H7 (cell line): ENCODE measurements around the gene WFDC6. TPM values are rescaled to one million over a fixed set of nuclear protein-coding genes. Genes with fewer than 3 reads are reported as not detected.
"Not testable (repeated sequence)": the region's sequence is repeated elsewhere in the genome, so short reads cannot be mapped to it uniquely, and the experiment has no call there.

Experiments used
- DNase-seq: peaks from one replicate; pipeline ENCODE4 v3.0.0; 2012
- H3K27me3 ChIP-seq: 2 replicates; pipeline ENCODE4 v1.6.0; 2011; ENCODE audit warnings: mild to moderate bottlenecking, low read length; ENCODE audit not compliant: control insufficient read depth, insufficient read depth
- H3K36me3 ChIP-seq: replicated peaks from 2 replicates; pipeline ENCODE4 v1.5.1; 2011; ENCODE audit warnings: low read length; ENCODE audit not compliant: control insufficient read depth, insufficient read depth
- H3K4me3 ChIP-seq: 2 replicates; pipeline ENCODE4 v1.5.1; 2011; ENCODE audit warnings: low read depth, mild to moderate bottlenecking, control low read depth, low read length, moderate library complexity; ENCODE audit not compliant: insufficient read depth
- total RNA-seq: library from RNA; depleted of rRNA; stranded (reverse); fragments of >200 nt; shearing (Covaris generic); gene quantifications from 2 replicates; pipeline ENCODE4 v1.2.3, GENCODE V29; 2014; rRNA removed

WFDC6 gene
- not detected in 2 replicates for total RNA-seq

GRCh38 chr20:45539382-45539781 lies at the start of gene WFDC6:
WFDC6 (minus strand) TSS chr20:45539482; CDS start chr20:45539407, 75 bp downstream.
- Histone ChIP-seq H3K36me3 (no peaks in the 10 kb centered on the region), H3K4me3 (no peak within 1 kb of the TSS), H3K27me3 (peaks cover 1% of the 10 kb centered on the region; the same call in 1 of the 2 replicates)
- no peak for DNase-seq

GRCh38 chr20:45588800-45589199 lies 49.5 kb upstream of the WFDC6 start:
- Histone ChIP-seq H3K36me3 (no peaks in the 10 kb centered on the region), H3K27me3 (no peaks in the 10 kb centered on the region), H3K4me3 (no peak overlapping the region)
- DNase-seq, result no peak

GRCh38 chr20:45585986-45586385 lies 46.7 kb upstream of the WFDC6 start:
- H3K27me3 ChIP-seq, H3K36me3 ChIP-seq, DNase-seq, H3K4me3 ChIP-seq: not testable (repeated sequence)

- not testable (repeated sequence) for H3K36me3 ChIP-seq, H3K27me3 ChIP-seq, H3K4me3 ChIP-seq, DNase-seq
These were observed 45.0 kb upstream of the WFDC6 start for GRCh38 chr20:45584294-45584693.

GRCh38 chr20:45583502-45583901 lies 44.2 kb upstream of the WFDC6 start:
- no peaks in the 10 kb centered on the region for H3K27me3 ChIP-seq
- no peaks in the 10 kb centered on the region for H3K36me3 ChIP-seq
- no peak overlapping the region for H3K4me3 ChIP-seq
- DNase-seq, result peak; percentile 36

GRCh38 chr20:45581702-45582101 lies 42.4 kb upstream of the WFDC6 start:
- H3K27me3 ChIP-seq, result no peaks in the 10 kb centered on the region
- no peaks in the 10 kb centered on the region for H3K36me3 ChIP-seq
- DNase-seq, result no peak
- H3K4me3 ChIP-seq, result no peak overlapping the region

- no peak for DNase-seq
- no peaks in the 10 kb centered on the region for H3K27me3 ChIP-seq
- H3K4me3 ChIP-seq, result no peak within 1 kb of the TSS
- H3K36me3 ChIP-seq, result no peaks in the 10 kb centered on the region
These were observed 39.9 kb upstream of the WFDC6 start, which contains the start of gene WFDC8 for GRCh38 chr20:45579184-45579583. WFDC8 (minus strand) TSS chr20:45579284; CDS start chr20:45579247, 37 bp downstream.

GRCh38 chr20:45578231-45578630 lies 38.9 kb upstream of the WFDC6 start:
- no peaks in the 10 kb centered on the region for H3K27me3 ChIP-seq
- H3K4me3 ChIP-seq, result no peak overlapping the region
- DNase-seq, result peak; percentile 15
- no peaks in the 10 kb centered on the region for H3K36me3 ChIP-seq

- no peak for DNase-seq
- H3K4me3 ChIP-seq, result no peak overlapping the region
- no peaks in the 10 kb centered on the region for H3K27me3 ChIP-seq
- H3K36me3 ChIP-seq, result no peaks in the 10 kb centered on the region
These were observed 37.7 kb upstream of the WFDC6 start for GRCh38 chr20:45576995-45577394.

GRCh38 chr20:45575931-45576330 lies 36.6 kb upstream of the WFDC6 start:
- no peak for DNase-seq
- Histone ChIP-seq H3K27me3 (no peaks in the 10 kb centered on the region), H3K4me3 (no peak overlapping the region), H3K36me3 (no peaks in the 10 kb centered on the region)

GRCh38 chr20:45569650-45570049 lies 30.4 kb upstream of the WFDC6 start:
- DNase-seq, H3K36me3 ChIP-seq, H3K27me3 ChIP-seq, H3K4me3 ChIP-seq: not testable (repeated sequence)

- Histone ChIP-seq H3K27me3 (no peaks in the 10 kb centered on the region), H3K36me3 (no peaks in the 10 kb centered on the region), H3K4me3 (no peak overlapping the region)
- DNase-seq, result no peak
These were observed 25.5 kb upstream of the WFDC6 start for GRCh38 chr20:45564760-45565276.

GRCh38 chr20:45555198-45555597 lies 15.9 kb upstream of the WFDC6 start:
- Histone ChIP-seq H3K27me3 (no peaks in the 10 kb centered on the region), H3K4me3 (no peak overlapping the region), H3K36me3 (no peaks in the 10 kb centered on the region)
- no peak for DNase-seq

GRCh38 chr20:45552456-45552855 lies 13.2 kb upstream of the WFDC6 start:
- Histone ChIP-seq H3K4me3 (no peak overlapping the region), H3K36me3 (no peaks in the 10 kb centered on the region), H3K27me3 (no peaks in the 10 kb centered on the region)
- no peak for DNase-seq

GRCh38 chr20:45550765-45551164 lies 11.5 kb upstream of the WFDC6 start:
- H3K27me3 ChIP-seq, result no peaks in the 10 kb centered on the region
- DNase-seq, result no peak
- no peak overlapping the region for H3K4me3 ChIP-seq
- H3K36me3 ChIP-seq, result no peaks in the 10 kb centered on the region

- Histone ChIP-seq H3K36me3 (no peaks in the 10 kb centered on the region), H3K27me3 (no peaks in the 10 kb centered on the region), H3K4me3 (no peak overlapping the region)
- no peak for DNase-seq
These were observed 9.1 kb upstream of the WFDC6 start for GRCh38 chr20:45548410-45548809.
